HepG2 (cell line): ENCODE data around the gene DNMT1. TPM values are rescaled to one million over a fixed set of nuclear protein-coding genes. Genes with fewer than 3 reads are reported as not detected.

Experiments used
- CCDC6 ChIP-seq: sonication (generic); formaldehyde crosslinking; IDR thresholded peaks from 2 replicates; pipeline ENCODE4 v1.8.1; 2022; ENCODE audit warnings: mild to moderate bottlenecking, missing genetic modification reagents, moderate library complexity
- GTF3A ChIP-seq: sonication (generic); formaldehyde crosslinking; conservative IDR thresholded peaks from 2 replicates; pipeline ENCODE4 v1.4.0; 2020; ENCODE audit warnings: mild to moderate bottlenecking, missing genetic modification reagents
- HNF1B ChIP-seq: sonication (generic); formaldehyde crosslinking; IDR thresholded peaks from 2 replicates; pipeline ENCODE4 v1.5.1; 2020; ENCODE audit warnings: mild to moderate bottlenecking, moderate library complexity, missing genetic modification reagents
- JUN ChIP-seq: sonication (generic); formaldehyde crosslinking; IDR thresholded peaks from 2 replicates; pipeline ENCODE4 v1.4.0; 2020; ENCODE audit warnings: mild to moderate bottlenecking, missing genetic modification reagents
- MBNL3 ChIP-seq: fragments of 250-450 bp; sonication (Bioruptor Pico); conservative IDR thresholded peaks from 2 replicates; pipeline ENCODE4 v1.8.0; 2022; ENCODE audit warnings: mild to moderate bottlenecking, inconsistent platforms
- MED1 ChIP-seq: sonication (generic); formaldehyde crosslinking; IDR thresholded peaks from 2 replicates; pipeline ENCODE4 v1.4.0; 2020; ENCODE audit warnings: missing genetic modification reagents
- NR2C2 ChIP-seq: sonication (generic); formaldehyde crosslinking; IDR thresholded peaks from 2 replicates; pipeline ENCODE4 v1.4.0; 2020; ENCODE audit warnings: missing genetic modification reagents, mild to moderate bottlenecking, moderate library complexity, borderline replicate concordance
- RBFOX2 ChIP-seq: fragments of 200-400 bp; formaldehyde crosslinking; IDR thresholded peaks from 2 replicates; pipeline ENCODE4 v1.6.1; 2017; ENCODE audit warnings: low read depth, mild to moderate bottlenecking, low read length
- SPEN ChIP-seq: sonication (generic); formaldehyde crosslinking; IDR thresholded peaks from 2 replicates; pipeline ENCODE4 v1.5.1; 2020; ENCODE audit warnings: low read depth, mild to moderate bottlenecking, missing genetic modification reagents
- TBX3 ChIP-seq: fragments of 450-650 bp; IDR thresholded peaks from 2 replicates; pipeline ENCODE4 v1.6.1; 2017; ENCODE audit warnings: antibody characterized with exemption, mild to moderate bottlenecking, inconsistent platforms, borderline replicate concordance
- XRCC5 ChIP-seq: fragments of 200-400 bp; formaldehyde crosslinking; optimal IDR thresholded peaks from 2 replicates; pipeline ENCODE3; 2017; ENCODE audit warnings: mild to moderate bottlenecking, low read length
- ZHX2 ChIP-seq, 2 experiments: sonication (generic) in 1 of 2; formaldehyde crosslinking in 1 of 2; IDR thresholded peaks; 2 replicates each; pipeline versions ENCODE4 v1.6.1 to v1.9.0; 2014 to 2022; ENCODE audit warnings: antibody characterized with exemption in 1 of 2, borderline replicate concordance in 1 of 2, inconsistent platforms in 1 of 2, low read depth in 1 of 2, missing genetic modification reagents in 1 of 2
- ZNF138 ChIP-seq: sonication (generic); formaldehyde crosslinking; IDR thresholded peaks from 2 replicates; pipeline ENCODE4 v1.5.0; 2020; ENCODE audit warnings: mild to moderate bottlenecking, low read depth, missing genetic modification reagents
- ZNF503 ChIP-seq: sonication (generic); formaldehyde crosslinking; IDR thresholded peaks from 2 replicates; pipeline ENCODE4 v1.4.0; 2020; ENCODE audit warnings: missing genetic modification reagents
- ZNF709 ChIP-seq: sonication (generic); formaldehyde crosslinking; IDR thresholded peaks from 2 replicates; pipeline ENCODE4 v1.5.0; 2020; ENCODE audit warnings: mild to moderate bottlenecking, missing genetic modification reagents
- ZNF720 ChIP-seq: sonication (generic); formaldehyde crosslinking; IDR thresholded peaks from 2 replicates; pipeline ENCODE4 v1.4.0; 2020; ENCODE audit warnings: missing genetic modification reagents
- ZNF749 ChIP-seq: sonication (generic); formaldehyde crosslinking; IDR thresholded peaks from 2 replicates; pipeline ENCODE4 v1.8.0; 2022; ENCODE audit warnings: mild to moderate bottlenecking, missing genetic modification reagents, moderate library complexity, borderline replicate concordance
- ZNF850 ChIP-seq: sonication (generic); formaldehyde crosslinking; conservative IDR thresholded peaks from 2 replicates; pipeline ENCODE4 v1.9.0; 2021; ENCODE audit warnings: mild to moderate bottlenecking, missing genetic modification reagents
- ZSCAN12 ChIP-seq: sonication (generic); formaldehyde crosslinking; IDR thresholded peaks from 2 replicates; pipeline ENCODE4 v1.9.0; 2021; ENCODE audit warnings: mild to moderate bottlenecking, missing genetic modification reagents
- polyA plus RNA-seq, 8 experiments: library from polyadenylated mRNA; depleted of rRNA in 3 of 8; stranded (reverse) in 7 of 8; unstranded in 1 of 8; fragments of >200 nt; fragmentation: Illumina TruSeq in 4 of 8; extraction: Trizol in 4 of 8; gene quantifications; 2 replicates each; pipeline versions ENCODE4 v1.2.1 to v1.2.3, GENCODE V29; 2011 to 2016; ENCODE audit warnings: low read depth in 4 of 8, missing spikeins in 1 of 8, mixed read lengths in 1 of 8; ENCODE audit not compliant: insufficient read depth in 1 of 8
- total RNA-seq, 5 experiments: library from RNA; depleted of rRNA; stranded (reverse); fragments of >200 nt; fragmentation: Illumina TruSeq; extraction: Trizol; gene quantifications; 2 replicates each; pipeline ENCODE4 v1.2.3, GENCODE V29; 2016; ENCODE audit warnings: low read depth in 1 of 5

Gene DNMT1
- total and polyA plus RNA-seq, 2 of the 13 experiments (the other 11 are each of a cell fraction or from before 2014, with no cell fraction given): 31.2 to 91.1 TPM

- 0 out of 2 replicates have a peak, but pooled peaks have one; percentile 54 for TF ChIP-seq ZNF749
- peak; percentile 71; the same call in 1 of the 2 replicates for TF ChIP-seq GTF3A (CRISPR knock-in tag)
- peak; percentile 79; the same call in 1 of the 2 replicates for TF ChIP-seq ZNF138 (CRISPR knock-in tag)
- no peak for TF ChIP-seq MBNL3 (CRISPR knock-in tag)
- TF ChIP-seq SPEN (CRISPR knock-in tag): peak; percentile 98
- peak; percentile 79 for TF ChIP-seq MED1 (CRISPR knock-in tag)
- TF ChIP-seq JUN (CRISPR knock-in tag): no peak; the same call in 1 of the 2 replicates
- TF ChIP-seq RBFOX2: peak; percentile 99
- peak; percentile 73; the same call in 1 of the 2 replicates for TF ChIP-seq ZNF709 (CRISPR knock-in tag)
- peak; percentile 90 for TF ChIP-seq CCDC6
- TF ChIP-seq ZSCAN12 (CRISPR knock-in tag): no peak
- peak; percentile 80 for TF ChIP-seq ZHX2 (IDR thresholded peaks at IDR 0.05; ENCODE audit: low read depth)
- TF ChIP-seq ZHX2 (CRISPR knock-in tag; IDR thresholded peaks at IDR 0.05; ENCODE audit: borderline replicate concordance): no peak
- TF ChIP-seq ZNF850 (CRISPR knock-in tag): no peak
- TF ChIP-seq TBX3: no peak
- TF ChIP-seq HNF1B (CRISPR knock-in tag): peak; percentile 88
- 0 out of 2 replicates have a peak, but pooled peaks have one; percentile 34 for TF ChIP-seq ZNF503 (CRISPR knock-in tag)
- 0 out of 2 replicates have a peak, but pooled peaks have one; percentile 47 for TF ChIP-seq ZNF720 (CRISPR knock-in tag)
- peak; percentile 71 for TF ChIP-seq NR2C2
- TF ChIP-seq XRCC5: peak; percentile 67
These were observed 88.4 kb downstream of the DNMT1 start, which contains the start of gene PPAN (continued) for GRCh38 chr19:10106100-10106936.
